ENCODE data around the gene FBRS.

DNA sequence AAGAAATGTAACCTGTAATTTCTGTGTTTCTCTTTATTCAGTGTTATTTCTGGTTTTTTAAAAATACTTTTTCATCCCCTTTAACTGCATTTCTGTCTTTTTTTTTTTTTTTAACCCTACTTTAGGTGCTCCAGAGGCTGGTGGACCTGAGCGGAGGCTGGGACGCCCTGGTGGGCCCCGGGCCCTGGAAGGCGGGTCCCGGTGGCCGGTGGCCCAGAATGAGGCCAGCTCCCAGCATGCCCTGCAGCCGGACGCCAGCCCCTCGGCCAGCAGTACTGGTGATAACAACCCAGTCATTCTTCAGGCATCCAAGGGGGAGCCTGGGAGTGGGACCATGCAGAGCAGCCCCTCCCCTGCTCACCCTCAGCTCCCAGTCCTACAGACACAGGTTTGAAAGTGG is 42.3 kb downstream of the FBRS start:
- TF ChIP-seq TAF1 (IDR thresholded peaks at IDR 0.05; ENCODE audit: low read depth) (no peak), RAD21 (IDR thresholded peaks at IDR 0.05; ENCODE audit: low read depth) (no peak), FOXM1 (IDR thresholded peaks at IDR 0.05; ENCODE audit: borderline replicate concordance, low read depth) (no peak), EGR1 (IDR thresholded peaks at IDR 0.05) (no peak), CEBPB (IDR thresholded peaks at IDR 0.05) (no peak), TCF12 (IDR thresholded peaks at IDR 0.05; ENCODE audit: low read depth) (no peak), TEAD4 (IDR thresholded peaks at IDR 0.05) (no peak), NFIC (IDR thresholded peaks at IDR 0.05) (no peak), CREB1 (IDR thresholded peaks at IDR 0.05; ENCODE audit: low read depth) (no peak)
- TF ChIP-seq, protein P1, sequence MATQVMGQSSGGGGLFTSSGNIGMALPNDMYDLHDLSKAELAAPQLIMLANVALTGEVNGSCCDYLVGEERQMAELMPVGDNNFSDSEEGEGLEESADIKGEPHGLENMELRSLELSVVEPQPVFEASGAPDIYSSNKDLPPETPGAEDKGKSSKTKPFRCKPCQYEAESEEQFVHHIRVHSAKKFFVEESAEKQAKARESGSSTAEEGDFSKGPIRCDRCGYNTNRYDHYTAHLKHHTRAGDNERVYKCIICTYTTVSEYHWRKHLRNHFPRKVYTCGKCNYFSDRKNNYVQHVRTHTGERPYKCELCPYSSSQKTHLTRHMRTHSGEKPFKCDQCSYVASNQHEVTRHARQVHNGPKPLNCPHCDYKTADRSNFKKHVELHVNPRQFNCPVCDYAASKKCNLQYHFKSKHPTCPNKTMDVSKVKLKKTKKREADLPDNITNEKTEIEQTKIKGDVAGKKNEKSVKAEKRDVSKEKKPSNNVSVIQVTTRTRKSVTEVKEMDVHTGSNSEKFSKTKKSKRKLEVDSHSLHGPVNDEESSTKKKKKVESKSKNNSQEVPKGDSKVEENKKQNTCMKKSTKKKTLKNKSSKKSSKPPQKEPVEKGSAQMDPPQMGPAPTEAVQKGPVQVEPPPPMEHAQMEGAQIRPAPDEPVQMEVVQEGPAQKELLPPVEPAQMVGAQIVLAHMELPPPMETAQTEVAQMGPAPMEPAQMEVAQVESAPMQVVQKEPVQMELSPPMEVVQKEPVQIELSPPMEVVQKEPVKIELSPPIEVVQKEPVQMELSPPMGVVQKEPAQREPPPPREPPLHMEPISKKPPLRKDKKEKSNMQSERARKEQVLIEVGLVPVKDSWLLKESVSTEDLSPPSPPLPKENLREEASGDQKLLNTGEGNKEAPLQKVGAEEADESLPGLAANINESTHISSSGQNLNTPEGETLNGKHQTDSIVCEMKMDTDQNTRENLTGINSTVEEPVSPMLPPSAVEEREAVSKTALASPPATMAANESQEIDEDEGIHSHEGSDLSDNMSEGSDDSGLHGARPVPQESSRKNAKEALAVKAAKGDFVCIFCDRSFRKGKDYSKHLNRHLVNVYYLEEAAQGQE (IDR thresholded peaks at IDR 0.05; ENCODE audit: low read depth), result no peak
- TF ChIP-seq, protein P2, sequence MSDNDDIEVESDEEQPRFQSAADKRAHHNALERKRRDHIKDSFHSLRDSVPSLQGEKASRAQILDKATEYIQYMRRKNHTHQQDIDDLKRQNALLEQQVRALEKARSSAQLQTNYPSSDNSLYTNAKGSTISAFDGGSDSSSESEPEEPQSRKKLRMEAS (IDR thresholded peaks at IDR 0.05), result no peak
- TF ChIP-seq, protein P3, sequence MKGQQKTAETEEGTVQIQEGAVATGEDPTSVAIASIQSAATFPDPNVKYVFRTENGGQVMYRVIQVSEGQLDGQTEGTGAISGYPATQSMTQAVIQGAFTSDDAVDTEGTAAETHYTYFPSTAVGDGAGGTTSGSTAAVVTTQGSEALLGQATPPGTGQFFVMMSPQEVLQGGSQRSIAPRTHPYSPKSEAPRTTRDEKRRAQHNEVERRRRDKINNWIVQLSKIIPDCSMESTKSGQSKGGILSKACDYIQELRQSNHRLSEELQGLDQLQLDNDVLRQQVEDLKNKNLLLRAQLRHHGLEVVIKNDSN (IDR thresholded peaks at IDR 0.05), result no peak

Data from Ishikawa (cell line).